Common myeloid progenitor, CD34-positive (primary cell): ENCODE results near the gene CISD2.
A peak's percentile ranks its signal among the peaks of the same experiment; 100 is the strongest.

Experiments used
- CTCF ChIA-PET: fragments of 350-600 bp; sonication (Branson Sonifier 250); formaldehyde crosslinking; loops from one replicate; lab custom pipeline; 2021; ENCODE audit warnings: antibody characterized with exemption; lab: Charles Lee
- POLR2A ChIA-PET: fragments of 350-600 bp; sonication (Branson Sonifier 250); formaldehyde crosslinking; loops from one replicate; lab custom pipeline; 2021; ENCODE audit warnings: antibody characterized with exemption; lab: Charles Lee
- DNase-seq, 3 donors: peaks; one replicate each; pipeline versions ENCODE4 v3.0.0 to v3.0.0-alpha.2; 2013
- H3K27ac ChIP-seq, 2 experiments: 1 replicate in 1 of 2; 2 replicates in 1 of 2; pipeline ENCODE4 v1.7.0; 2013; ENCODE audit warnings: inconsistent platforms in 2 of 2, low read length in 2 of 2, mild to moderate bottlenecking in 2 of 2, low read depth in 1 of 2, moderate library complexity in 1 of 2; ENCODE audit not compliant: severe bottlenecking in 2 of 2, insufficient read depth in 1 of 2, poor library complexity in 1 of 2
- H3K27me3 ChIP-seq, 5 experiments: replicated peaks in 2 of 5; 1 replicate in 3 of 5; 2 replicates in 2 of 5; pipeline versions ENCODE4 v1.6.1 to v1.7.0; 2013; ENCODE audit warnings: low read length in 4 of 5, mild to moderate bottlenecking in 2 of 5, moderate library complexity in 2 of 5, inconsistent platforms in 1 of 5; ENCODE audit not compliant: insufficient read depth in 5 of 5, control insufficient read depth in 4 of 5
- H3K36me3 ChIP-seq, 4 experiments: 1 replicate in 2 of 4; 2 replicates in 2 of 4; pipeline versions ENCODE4 v1.6.1 to v1.7.0; 2013; ENCODE audit warnings: low read length in 3 of 4, control low read depth in 1 of 4, mild to moderate bottlenecking in 1 of 4; ENCODE audit not compliant: control insufficient read depth in 4 of 4, insufficient read depth in 4 of 4
- H3K4me1 ChIP-seq, 4 experiments: 1 replicate in 3 of 4; 2 replicates in 1 of 4; pipeline versions ENCODE4 v1.6.1 to v1.7.1; 2013; ENCODE audit warnings: low read length in 3 of 4, mild to moderate bottlenecking in 3 of 4, control low read depth in 1 of 4, inconsistent platforms in 1 of 4, moderate library complexity in 1 of 4; ENCODE audit not compliant: control insufficient read depth in 4 of 4, insufficient read depth in 4 of 4; ENCODE audit errors: control extremely low read depth in 1 of 4
- H3K4me3 ChIP-seq, 7 experiments: 1 replicate in 4 of 7; 2 replicates in 3 of 7; pipeline versions ENCODE4 v1.5.1 to v1.7.0; 2013; ENCODE audit warnings: mild to moderate bottlenecking in 7 of 7, low read length in 6 of 7, moderate library complexity in 6 of 7, inconsistent platforms in 2 of 7, low read depth in 2 of 7, control low read depth in 1 of 7; ENCODE audit not compliant: insufficient read depth in 4 of 7, control insufficient read depth in 1 of 7; ENCODE audit errors: extremely low read depth in 1 of 7
- H3K9me3 ChIP-seq, 5 experiments: 1 replicate in 4 of 5; 2 replicates in 1 of 5; pipeline versions ENCODE4 v1.6.1 to v1.7.1; 2013; ENCODE audit warnings: low read length in 4 of 5, mild to moderate bottlenecking in 2 of 5, inconsistent platforms in 1 of 5, low read depth in 1 of 5, moderate library complexity in 1 of 5; ENCODE audit not compliant: control insufficient read depth in 4 of 5, insufficient read depth in 2 of 5; ENCODE audit errors: control extremely low read depth in 1 of 5
- WGBS: methylation state at CpG from one replicate; pipeline ENCODE4 v1.1.5; 2013; ENCODE audit not compliant: insufficient coverage; 5-methylcytosine and 5-hydroxymethylcytosine counted together

The CISD2 gene

GRCh38 chr4:102825261-102826091 is 43.3 kb upstream of the CISD2 start:
- DNase-seq = peak; percentile 48 to 76 (median 65)
- POLR2A ChIA-PET = interaction anchor here (0.7 to 5.2 kb wide), 5 partner anchors 13 to 82 kb away, joined by 3 to 72 read pairs (median 4); partner anchors contain the start of genes CISD2 and MANBA

GRCh38 chr4:102826105-102826889 is 42.5 kb upstream of the CISD2 start:
- WGBS = under 1% methylated on average over 35 of the region's 38 CpGs
- CTCF ChIA-PET = interaction anchor here (1.4 to 3.7 kb wide), 5 partner anchors 8 to 33 kb away, joined by 3 to 13 read pairs (median 4); no protein-coding TSS in a partner anchor
- peak overlapping the region; percentile 99 to 100 for H3K27ac ChIP-seq
- no peaks in the 10 kb centered on the region for H3K27me3 ChIP-seq
- DNase-seq = no peak
- H3K4me1 ChIP-seq = peaks cover 19 to 46% (median 39%) of the 10 kb centered on the region in 4 experiments
- H3K4me3 ChIP-seq = peak overlapping the region; percentile 89 to 100 (median 98)
- no peaks in the 10 kb centered on the region for H3K9me3 ChIP-seq
- H3K36me3 ChIP-seq = peaks cover 0 to 32% (median 7%) of the 10 kb centered on the region in 4 experiments
- POLR2A ChIA-PET = interaction anchor here (0.8 to 5.2 kb wide), 7 partner anchors 9 to 434 kb away, joined by 3 to 72 read pairs (median 5); partner anchors contain the start of genes CISD2 and MANBA

More at GRCh38 chr4:102825261-102826091, 43.3 kb upstream of the CISD2 start:
- peak overlapping the region; percentile 18 to 100 (median 97) for H3K4me3 ChIP-seq
- CTCF ChIA-PET = interaction anchor here (0.9 to 2.7 kb wide), 4 partner anchors 9 to 49 kb away, joined by 3 to 8 read pairs (median 4); no protein-coding TSS in a partner anchor
- H3K4me1 ChIP-seq = peaks cover 21 to 53% (median 41%) of the 10 kb centered on the region in 4 experiments
- H3K27me3 ChIP-seq = no peaks in the 10 kb centered on the region
- no peaks in the 10 kb centered on the region for H3K9me3 ChIP-seq
- H3K36me3 ChIP-seq = peaks cover 0 to 32% (median 7%) of the 10 kb centered on the region in 4 experiments
- H3K27ac ChIP-seq = peak overlapping the region; percentile 99 to 100
- WGBS = 1% methylated on average over 11 of the region's 23 CpGs

- H3K27me3 ChIP-seq = no peaks in the 10 kb centered on the region
- POLR2A ChIA-PET = interaction anchor here (0.6 to 5.2 kb wide), 14 partner anchors 10 to 1479 kb away, joined by 3 to 72 read pairs (median 4); partner anchors contain the start of genes CISD2, MANBA, NFKB1 and PPP3CA
- peak within 1 kb of the TSS; percentile 89 to 100 (median 98) for H3K4me3 ChIP-seq
- WGBS = 0% methylated on average over 35 of the region's 73 CpGs
- peaks cover 22 to 42% (median 35%) of the 10 kb centered on the region in 4 experiments for H3K4me1 ChIP-seq
- CTCF ChIA-PET = interaction anchor here (0.9 to 3.7 kb wide), 9 partner anchors 9 to 181 kb away, joined by 3 to 13 read pairs (median 7); no protein-coding TSS in a partner anchor
- H3K27ac ChIP-seq = peak within 1 kb of the TSS; percentile 99 to 100
- H3K36me3 ChIP-seq = peaks cover 0 to 28% (median 5%) of the 10 kb centered on the region in 4 experiments
- peak; percentile 98 to 99 (median 98) for DNase-seq
- no peaks in the 10 kb centered on the region for H3K9me3 ChIP-seq
Measured at GRCh38 chr4:102826890-102827673, 41.7 kb upstream of the CISD2 start, which contains the start of gene UBE2D3. UBE2D3 (minus strand) TSS chr4:102827551; CDS start chr4:102826508, 1,043 bp downstream.

GRCh38 chr4:102827674-102828496 is 40.9 kb upstream of the CISD2 start:
- H3K36me3 ChIP-seq = peaks cover 0 to 22% (median 3%) of the 10 kb centered on the region in 4 experiments
- DNase-seq = peak; percentile 100
- no peaks in the 10 kb centered on the region for H3K9me3 ChIP-seq
- peaks cover 23 to 42% (median 32%) of the 10 kb centered on the region in 4 experiments for H3K4me1 ChIP-seq
- 0% methylated on average over 40 of the region's 50 CpGs for WGBS
- peak overlapping the region; percentile 89 to 100 (median 98) for H3K4me3 ChIP-seq
- POLR2A ChIA-PET = interaction anchor here (0.6 to 5.2 kb wide), 16 partner anchors 11 to 1480 kb away, joined by 3 to 72 read pairs (median 4); partner anchors contain the start of genes CISD2, MANBA, NFKB1 and PPP3CA
- CTCF ChIA-PET = interaction anchor here (0.9 to 3.7 kb wide), 13 partner anchors 9 to 397 kb away, joined by 3 to 13 read pairs (median 4); no protein-coding TSS in a partner anchor
- no peaks in the 10 kb centered on the region for H3K27me3 ChIP-seq
- peak overlapping the region; percentile 99 to 100 for H3K27ac ChIP-seq

- peak overlapping the region; percentile 42 to 100 (median 89) for H3K4me3 ChIP-seq
- POLR2A ChIA-PET = interaction anchor here (0.7 to 5.2 kb wide), 9 partner anchors 16 to 328 kb away, joined by 3 to 72 read pairs (median 4); partner anchors contain the start of genes CISD2, MANBA and NFKB1
- peak overlapping the region; percentile 99 to 100 for H3K27ac ChIP-seq
- WGBS = 0% methylated on average over 2 of the region's 4 CpGs
- H3K36me3 ChIP-seq = peaks cover 0 to 16% (median 2%) of the 10 kb centered on the region in 4 experiments
- no peaks in the 10 kb centered on the region for H3K9me3 ChIP-seq
- no peak for DNase-seq
- H3K4me1 ChIP-seq = peaks cover 22 to 39% (median 28%) of the 10 kb centered on the region in 4 experiments
- H3K27me3 ChIP-seq = no peaks in the 10 kb centered on the region
- CTCF ChIA-PET = interaction anchor here (1.0 to 3.7 kb wide), 10 partner anchors 10 to 398 kb away, joined by 3 to 13 read pairs (median 5); no protein-coding TSS in a partner anchor
Measured at GRCh38 chr4:102828497-102828808, 40.3 kb upstream of the CISD2 start.
